SK-N-SH (cell line): ENCODE data around the gene CNP. TPM values are rescaled to one million over a fixed set of nuclear protein-coding genes. Genes with fewer than 3 reads are reported as not detected.
A peak's percentile ranks its signal among the peaks of the same experiment; 100 is the strongest.
"Not testable (repeated sequence)": the region's sequence is repeated elsewhere in the genome, so short reads cannot be mapped to it uniquely, and the experiment has no call there.

Source experiments
- CTCF ChIA-PET: fragments of 300-600, 350-600 bp; formaldehyde crosslinking; extraction: SDS; loops from one replicate; lab custom pipeline; 2021; lab: Yijun Ruan, JAX
- POLR2A ChIA-PET: fragments of 350-600 bp; sonication (Branson Sonifier 250); formaldehyde crosslinking; extraction: SDS; loops from one replicate; lab custom pipeline; 2020; ENCODE audit warnings: antibody characterized with exemption, inconsistent platforms; lab: Yijun Ruan, JAX
- DNase-seq: peaks from one replicate; pipeline ENCODE4 v3.0.0; 2012
- H2AFZ ChIP-seq: fragments of 200-600 bp; sonication (generic); 2 replicates; pipeline ENCODE4 v1.8.1; 2016; ENCODE audit warnings: antibody characterized with exemption, mild to moderate bottlenecking, low read depth
- H3F3A ChIP-seq: fragments of 200-600 bp; sonication (generic); replicated peaks from 2 replicates; pipeline ENCODE3; 2016; ENCODE audit warnings: antibody characterized with exemption, mild to moderate bottlenecking; ENCODE audit not compliant: insufficient read depth
- H3K27ac ChIP-seq, 2 experiments: fragments of 200-500 bp in 1 of 2; fragments of 200-600 bp in 1 of 2; sonication (Bioruptor generic) in 1 of 2; sonication (generic), shearing (Covaris generic) in 1 of 2; 2 replicates each; pipeline versions ENCODE4 v1.5.1 to v1.6.1; 2014 to 2016; ENCODE audit warnings: low read depth in 2 of 2, inconsistent platforms in 1 of 2, low read length in 1 of 2, mild to moderate bottlenecking in 1 of 2, mixed read lengths in 1 of 2
- H3K27me3 ChIP-seq: fragments of 200-600 bp; sonication (generic), shearing (Covaris generic); 2 replicates; pipeline ENCODE4 v1.6.1; 2016; ENCODE audit warnings: mixed run types; ENCODE audit not compliant: insufficient read depth
- H3K36me3 ChIP-seq, 2 experiments: fragments of 200-500 bp in 1 of 2; fragments of 200-600 bp in 1 of 2; sonication (Bioruptor generic) in 1 of 2; sonication (generic) in 1 of 2; replicated peaks in 1 of 2; 2 replicates each; pipeline versions ENCODE3 to v1.5.1; 2014 to 2016; ENCODE audit warnings: low read length in 1 of 2, mild to moderate bottlenecking in 1 of 2; ENCODE audit not compliant: insufficient read depth in 2 of 2, control insufficient read depth in 1 of 2
- H3K4me1 ChIP-seq, 2 experiments: fragments of 200-500 bp in 1 of 2; fragments of 200-600 bp in 1 of 2; sonication (Bioruptor generic) in 1 of 2; sonication (generic), shearing (Covaris generic) in 1 of 2; 2 replicates each; pipeline versions ENCODE4 v1.5.1 to v1.6.1; 2014 to 2016; ENCODE audit warnings: low read depth in 1 of 2, low read length in 1 of 2, mixed run types in 1 of 2; ENCODE audit not compliant: insufficient read depth in 2 of 2, control insufficient read depth in 1 of 2
- H3K4me2 ChIP-seq: fragments of 200-600 bp; sonication (generic), shearing (Covaris generic); 2 replicates; pipeline ENCODE4 v1.6.1; 2017; ENCODE audit warnings: mixed run types
- H3K4me3 ChIP-seq, 2 experiments: fragments of 200-500 bp in 1 of 2; fragments of 200-600 bp in 1 of 2; sonication (Bioruptor generic) in 1 of 2; sonication (generic), shearing (Covaris generic) in 1 of 2; 2 replicates each; pipeline versions ENCODE4 v1.5.1 to v1.8.1; 2014 to 2016; ENCODE audit warnings: low read depth in 2 of 2, inconsistent platforms in 1 of 2, low read length in 1 of 2, mild to moderate bottlenecking in 1 of 2, mixed read lengths in 1 of 2, moderate library complexity in 1 of 2
- H3K79me2 ChIP-seq: fragments of 200-600 bp; sonication (generic); 2 replicates; pipeline ENCODE4 v1.8.1; 2017; ENCODE audit warnings: mild to moderate bottlenecking; ENCODE audit not compliant: insufficient read depth
- H3K9ac ChIP-seq: fragments of 200-600 bp; sonication (generic); 2 replicates; pipeline ENCODE4 v1.6.1; 2017; ENCODE audit warnings: mixed run types
- H3K9me2 ChIP-seq: fragments of 200-600 bp; sonication (generic); 2 replicates; pipeline ENCODE4 v1.6.1; 2017; ENCODE audit warnings: mixed run types
- H3K9me3 ChIP-seq: fragments of 200-600 bp; sonication (generic); 2 replicates; pipeline ENCODE4 v1.6.1; 2017; ENCODE audit warnings: mixed run types, mild to moderate bottlenecking, moderate library complexity
- H4K20me1 ChIP-seq: fragments of 200-600 bp; sonication (generic); 2 replicates; pipeline ENCODE4 v1.6.1; 2017; ENCODE audit warnings: mild to moderate bottlenecking, mixed run types; ENCODE audit not compliant: insufficient read depth
- EP300 ChIP-seq, 2 experiments: IDR thresholded peaks; 2 replicates each; pipeline versions ENCODE4 v1.4.0 to v1.6.1; 2012; ENCODE audit warnings: borderline replicate concordance in 1 of 2, low read depth in 1 of 2, low read length in 1 of 2
- GATA2 ChIP-seq: sonication (generic); formaldehyde crosslinking; IDR thresholded peaks from 2 replicates; pipeline ENCODE4 v1.5.0; 2020; ENCODE audit warnings: mild to moderate bottlenecking, missing genetic modification reagents
- RFX5 ChIP-seq: IDR thresholded peaks from 2 replicates; pipeline ENCODE4 v1.6.1; 2012; ENCODE audit warnings: mild to moderate bottlenecking, improper control_type of control experiment, low read length
- SIN3A ChIP-seq: IDR thresholded peaks from 2 replicates; pipeline ENCODE4 v1.6.1; 2012; ENCODE audit warnings: low read depth, mild to moderate bottlenecking, low read length, moderate library complexity, borderline replicate concordance
- whole genome bisulfite sequencing: methylation state at CpG from one replicate; pipeline ENCODE4 v1.1.6; 2017; ENCODE audit warnings: low lambda C conversion rate; 5-methylcytosine and 5-hydroxymethylcytosine counted together
- polyA plus RNA-seq, 3 experiments: library from polyadenylated mRNA; depleted of rRNA; stranded (reverse); fragments of >200 nt; gene quantifications; 2 replicates each; pipeline ENCODE4 v1.2.3, GENCODE V29; 2012
- TF ChIP-seq, protein P1 (sequence below): IDR thresholded peaks from 2 replicates; pipeline ENCODE4 v1.4.0; 2012; ENCODE audit warnings: low read depth, borderline replicate concordance

CNP gene
- polyA plus RNA-seq, 1 of the 3 experiments (the other 2 are of a cell fraction): 54.8 TPM

DNA sequence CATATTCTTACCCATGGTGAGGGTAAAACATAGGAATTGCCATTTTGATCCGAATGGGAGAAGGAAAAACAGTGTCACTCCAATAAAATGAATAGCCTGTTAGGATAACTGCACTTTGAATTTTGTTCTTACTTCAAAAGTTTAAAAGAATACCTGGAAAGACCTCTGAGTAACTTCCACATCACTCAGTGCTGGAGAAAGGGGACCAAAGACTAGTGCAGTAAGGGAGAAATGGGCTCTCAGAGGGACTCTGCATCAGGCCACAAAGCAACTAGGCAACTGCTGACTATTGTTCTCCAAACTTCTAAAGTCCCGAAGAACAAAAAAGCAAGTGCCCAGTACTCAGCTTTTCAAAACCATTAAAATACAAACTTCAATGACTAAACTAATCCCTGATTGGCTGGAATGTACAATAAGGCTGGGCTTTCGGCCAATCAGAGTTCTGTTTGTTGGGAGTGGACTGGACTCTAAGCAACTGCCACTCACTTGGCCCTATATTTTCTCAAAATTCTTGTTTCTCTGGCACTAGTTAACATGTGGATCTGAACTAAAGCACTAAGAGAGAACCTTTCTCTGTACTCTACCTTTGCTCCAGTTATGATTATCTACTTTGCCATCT lies 44.4 kb downstream of the CNP start:
- no peaks in the 10 kb centered on the region for H3K9me2 ChIP-seq
- CTCF ChIA-PET: interaction anchor here (3.1 kb wide), 1 partner anchor 13 kb away, joined by 14 read pairs; no protein-coding TSS in a partner anchor
- POLR2A ChIA-PET: no interaction called here
- 88% methylated on average over 3 of the region's 3 CpGs for WGBS
- H4K20me1 ChIP-seq: peaks cover 65% of the 10 kb centered on the region
- H3K4me1 ChIP-seq: peaks cover 5% of the 10 kb centered on the region in 2 experiments; a peak in 3 of 4 replicates
- H3K9ac ChIP-seq: no peak overlapping the region
- H3K4me2 ChIP-seq: no peak overlapping the region
- H3F3A ChIP-seq: no peaks in the 10 kb centered on the region
- no peaks in the 10 kb centered on the region for H3K27me3 ChIP-seq
- H3K4me3 ChIP-seq: no peak overlapping the region
- peak; percentile 64 for DNase-seq
- TF ChIP-seq EP300 (IDR thresholded peaks at IDR 0.05; ENCODE audit: borderline replicate concordance in 1 of 2, low read depth in 1 of 2, low read length in 1 of 2) (no peak), RFX5 (no peak), SIN3A (no peak), GATA2 (CRISPR knock-in tag) (no peak)
- TF ChIP-seq, protein P1, sequence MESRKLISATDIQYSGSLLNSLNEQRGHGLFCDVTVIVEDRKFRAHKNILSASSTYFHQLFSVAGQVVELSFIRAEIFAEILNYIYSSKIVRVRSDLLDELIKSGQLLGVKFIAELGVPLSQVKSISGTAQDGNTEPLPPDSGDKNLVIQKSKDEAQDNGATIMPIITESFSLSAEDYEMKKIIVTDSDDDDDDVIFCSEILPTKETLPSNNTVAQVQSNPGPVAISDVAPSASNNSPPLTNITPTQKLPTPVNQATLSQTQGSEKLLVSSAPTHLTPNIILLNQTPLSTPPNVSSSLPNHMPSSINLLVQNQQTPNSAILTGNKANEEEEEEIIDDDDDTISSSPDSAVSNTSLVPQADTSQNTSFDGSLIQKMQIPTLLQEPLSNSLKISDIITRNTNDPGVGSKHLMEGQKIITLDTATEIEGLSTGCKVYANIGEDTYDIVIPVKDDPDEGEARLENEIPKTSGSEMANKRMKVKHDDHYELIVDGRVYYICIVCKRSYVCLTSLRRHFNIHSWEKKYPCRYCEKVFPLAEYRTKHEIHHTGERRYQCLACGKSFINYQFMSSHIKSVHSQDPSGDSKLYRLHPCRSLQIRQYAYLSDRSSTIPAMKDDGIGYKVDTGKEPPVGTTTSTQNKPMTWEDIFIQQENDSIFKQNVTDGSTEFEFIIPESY: no peak
- H3K36me3 ChIP-seq: peaks cover 0 to 7% of the 10 kb centered on the region in 2 experiments
- no peaks in the 10 kb centered on the region for H3K9me3 ChIP-seq
- no peak overlapping the region for H2AFZ ChIP-seq
- no peak overlapping the region for H3K27ac ChIP-seq
- peaks cover 100% of the 10 kb centered on the region for H3K79me2 ChIP-seq

DNA sequence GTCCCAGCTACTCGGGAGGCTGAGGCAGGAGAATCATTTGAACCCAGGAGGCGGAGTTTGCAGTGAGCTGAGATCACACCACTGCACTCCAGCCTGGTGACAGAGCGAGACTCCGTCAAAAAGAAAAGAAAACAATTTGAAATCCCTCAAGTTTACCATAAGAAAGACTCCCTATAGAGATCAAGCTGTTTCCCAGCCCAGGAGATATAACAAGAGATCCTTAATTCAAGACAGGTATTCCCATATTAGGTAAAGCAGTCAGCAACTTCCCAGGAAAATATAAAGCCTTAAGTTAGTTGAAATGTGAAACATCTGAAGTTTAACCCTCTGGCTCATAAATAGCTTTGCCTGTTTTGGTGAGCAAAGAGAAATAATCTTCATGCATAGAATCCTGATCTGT lies 45.8 kb downstream of the CNP start:
- DNase-seq, H3K4me1 ChIP-seq: not testable (repeated sequence)
- CTCF ChIA-PET: interaction anchor here (0.9 to 3.1 kb wide), 4 partner anchors 12 to 89 kb away, joined by 3 to 14 read pairs (median 3); no protein-coding TSS in a partner anchor

DNA sequence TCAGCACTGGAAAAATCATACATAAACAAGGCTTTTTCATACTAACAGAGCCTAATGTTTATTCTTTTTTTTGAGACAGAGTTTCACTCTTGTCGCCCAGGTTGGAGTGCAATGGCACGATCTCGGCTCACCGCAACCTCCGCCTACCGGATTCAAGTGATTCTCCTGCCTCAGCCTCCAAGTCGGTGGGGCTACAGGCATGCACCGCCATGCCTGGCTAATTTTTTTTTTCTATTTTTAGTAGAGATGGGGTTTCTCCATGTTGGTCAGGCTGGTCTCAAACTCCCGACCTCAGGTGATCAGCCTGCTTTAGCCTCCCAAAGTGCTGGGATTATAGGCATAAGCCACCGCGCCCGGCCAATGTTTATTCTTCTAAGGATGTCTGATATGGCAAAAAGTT lies 47.1 kb downstream of the CNP start:
- DNase-seq: not testable (repeated sequence)
- peaks cover 47% of the 10 kb centered on the region for H4K20me1 ChIP-seq

More for the DNA sequence above, 45.8 kb downstream of the CNP start:
- H3K27ac ChIP-seq, POLR2A ChIA-PET, H3K4me3 ChIP-seq, H3K36me3 ChIP-seq, H3K9me2 ChIP-seq, H3F3A ChIP-seq, H3K27me3 ChIP-seq, H3K9ac ChIP-seq, H3K4me2 ChIP-seq, H3K9me3 ChIP-seq, H2AFZ ChIP-seq: not testable (repeated sequence)
- Histone ChIP-seq H4K20me1 (peaks cover 52% of the 10 kb centered on the region), H3K79me2 (peaks cover 99% of the 10 kb centered on the region)
- WGBS: 98% methylated on average over 4 of the region's 4 CpGs

More for the DNA sequence above, 47.1 kb downstream of the CNP start:
- Histone ChIP-seq H3K79me2 (peaks cover 85% of the 10 kb centered on the region), H3K4me1 (peaks cover 6 to 14% of the 10 kb centered on the region in 2 experiments; a peak in 3 of 4 replicates)
- H3K36me3 ChIP-seq, H3K9me3 ChIP-seq, H2AFZ ChIP-seq, H3K27me3 ChIP-seq, H3K9ac ChIP-seq, H3F3A ChIP-seq, H3K9me2 ChIP-seq, H3K4me2 ChIP-seq, H3K27ac ChIP-seq, H3K4me3 ChIP-seq: not testable (repeated sequence)
- 98% methylated on average over 12 of the region's 12 CpGs for WGBS
- ChIA-PET POLR2A (interaction anchor here (0.6 kb wide), 1 partner anchor 21 kb away, joined by 3 read pairs; no protein-coding TSS in a partner anchor), CTCF (interaction anchor here (1.0 to 4.9 kb wide), 4 partner anchors 10 to 87 kb away, joined by 3 to 21 read pairs (median 10); partner anchors contain the start of gene CNP)
